EH (cell line): ENCODE results near the gene CFAP97D2.

ENCODE experiments used
- DNase-seq: peaks from one replicate; pipeline ENCODE4 v3.0.0-alpha.2; 2015; ENCODE audit warnings: low read depth

Gene CFAP97D2

GRCh38 chr13:114269281-114269770, 90.3 kb downstream of the CFAP97D2 start:
- DNase-seq, result no peak
